GM23248 (cell line): ENCODE measurements around the gene PARP8. TPM values are rescaled to one million over a fixed set of nuclear protein-coding genes. Genes with fewer than 3 reads are reported as not detected.

Experiments
- DNase-seq: peaks from one replicate; pipeline ENCODE4 v3.0.0-alpha.2; 2015
- H2AFZ ChIP-seq: fragments of 200-600 bp; sonication (generic); 2 replicates; pipeline ENCODE4 v1.6.1; 2016; ENCODE audit warnings: antibody characterized with exemption
- H3F3A ChIP-seq: fragments of 200-600 bp; sonication (generic); 2 replicates; pipeline ENCODE4 v1.6.1; 2016; ENCODE audit warnings: mild to moderate bottlenecking, antibody characterized with exemption, mixed run types; ENCODE audit not compliant: insufficient read depth
- H3K27ac ChIP-seq: fragments of 200-600 bp; sonication (generic); 2 replicates; pipeline ENCODE4 v1.5.1; 2016; ENCODE audit warnings: mild to moderate bottlenecking
- H3K27me3 ChIP-seq: fragments of 200-600 bp; sonication (generic); replicated peaks from 2 replicates; pipeline ENCODE4 v1.6.1; 2016; ENCODE audit warnings: mild to moderate bottlenecking; ENCODE audit not compliant: insufficient read depth
- H3K36me3 ChIP-seq: fragments of 200-600 bp; sonication (generic); 2 replicates; pipeline ENCODE4 v1.6.1; 2016; ENCODE audit warnings: low read depth, mild to moderate bottlenecking
- H3K4me1 ChIP-seq: fragments of 200-600 bp; sonication (generic); 2 replicates; pipeline ENCODE4 v1.6.1; 2016; ENCODE audit warnings: mild to moderate bottlenecking; ENCODE audit not compliant: insufficient read depth
- H3K4me2 ChIP-seq: fragments of 200-600 bp; sonication (generic); one replicate; pipeline ENCODE4 v1.6.1; 2016; ENCODE audit warnings: mild to moderate bottlenecking; ENCODE audit not compliant: unreplicated experiment
- H3K4me3 ChIP-seq: fragments of 200-600 bp; sonication (generic); 2 replicates; pipeline ENCODE4 v1.5.1; 2016; ENCODE audit warnings: mild to moderate bottlenecking
- H3K79me2 ChIP-seq: fragments of 200-600 bp; sonication (generic); 2 replicates; pipeline ENCODE4 v1.6.1; 2016; ENCODE audit warnings: mild to moderate bottlenecking; ENCODE audit not compliant: insufficient read depth
- H3K9ac ChIP-seq: fragments of 200-600 bp; sonication (generic); 2 replicates; pipeline ENCODE4 v1.6.1; 2016; ENCODE audit warnings: mild to moderate bottlenecking
- H3K9me2 ChIP-seq: fragments of 200-600 bp; sonication (generic); 2 replicates; pipeline ENCODE4 v1.6.1; 2016; ENCODE audit warnings: mixed run types, mild to moderate bottlenecking, moderate library complexity; ENCODE audit not compliant: insufficient read depth
- H3K9me3 ChIP-seq: fragments of 200-600 bp; sonication (generic); one replicate; pipeline ENCODE4 v1.6.1; 2017; ENCODE audit warnings: low read depth
- H4K20me1 ChIP-seq: fragments of 200-600 bp; sonication (generic); 2 replicates; pipeline ENCODE4 v1.6.0; 2016; ENCODE audit not compliant: insufficient read depth
- EZH2 ChIP-seq: fragments of 200-600 bp; sonication (generic); IDR thresholded peaks from 2 replicates; pipeline ENCODE4 v1.6.1; 2018; ENCODE audit warnings: antibody characterized with exemption, mild to moderate bottlenecking; ENCODE audit not compliant: insufficient read depth, poor library complexity, severe bottlenecking
- EZH2phosphoT487 ChIP-seq: fragments of 200-600 bp; sonication (generic); IDR thresholded peaks from 2 replicates; pipeline ENCODE4 v1.6.1; 2018; ENCODE audit warnings: antibody characterized with exemption, moderate library complexity, mild to moderate bottlenecking, low read depth; ENCODE audit not compliant: insufficient read depth
- WGBS, 2 experiments: methylation state at CpG; one replicate each; pipeline ENCODE4 v1.1.6; 2015 to 2017; ENCODE audit warnings: low lambda C conversion rate in 2 of 2, low coverage in 1 of 2; ENCODE audit errors: missing lambda C conversion rate in 2 of 2; 5-methylcytosine and 5-hydroxymethylcytosine counted together
- in situ Hi-C: fragments of 300-500 bp; cut with MboI; formaldehyde crosslinking; loops from 2 replicates; pipeline ENCODE4 v1.15.0; 2020
- polyA plus RNA-seq: library from polyadenylated mRNA; unstranded; fragments of >200 nt; fragmentation: Nextera tagmentation; extraction: Ambion mirVana; gene quantifications from 2 replicates; pipeline ENCODE4 v1.2.1, GENCODE V29; 2016
- total RNA-seq: library from RNA; depleted of rRNA; stranded (reverse); fragments of >200 nt; shearing (Covaris generic); gene quantifications from 2 replicates; pipeline ENCODE4 v1.2.3, GENCODE V29; 2014

PARP8 gene
- total and polyA plus RNA-seq, 2 experiments from 2014 or later, result 1.1 to 2.5 TPM

DNA sequence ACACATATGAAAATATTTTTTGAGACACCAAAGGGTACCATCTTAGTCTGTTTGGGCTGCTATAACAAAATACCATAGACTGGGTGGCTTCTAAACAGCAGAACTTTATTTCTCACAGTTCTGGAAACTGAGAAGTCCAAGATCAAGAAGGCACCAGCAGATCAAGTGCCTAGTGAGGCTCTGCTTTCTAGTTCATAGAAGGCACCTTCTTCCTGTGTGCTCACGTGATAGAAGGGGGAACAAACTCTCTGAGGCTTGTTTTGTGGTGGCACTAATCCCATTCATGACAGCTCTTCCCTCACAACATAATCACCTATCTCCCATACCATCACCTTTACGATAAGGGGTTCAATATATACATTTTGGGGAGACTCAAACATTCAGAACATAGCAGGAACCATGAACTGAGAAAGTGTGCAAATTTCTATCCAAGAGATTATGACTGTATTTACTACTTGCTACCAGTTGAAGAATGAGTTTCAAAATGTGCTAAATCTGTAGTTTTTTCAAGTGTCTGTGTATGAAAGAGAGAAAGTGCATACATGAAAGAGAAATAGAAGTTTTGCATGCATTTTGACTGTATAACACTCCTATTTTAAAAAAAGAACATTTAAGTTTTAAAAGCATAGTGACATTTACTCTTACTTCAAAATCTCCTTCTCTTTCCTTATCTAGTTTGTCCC is 207.3 kb downstream of the PARP8 start:
- no peak for DNase-seq
- Histone ChIP-seq H4K20me1 (no peaks in the 10 kb centered on the region), H3K79me2 (no peaks in the 10 kb centered on the region), H3K4me2 (no peak overlapping the region), H3K36me3 (no peaks in the 10 kb centered on the region), H3K9me3 (no peaks in the 10 kb centered on the region), H3F3A (no peaks in the 10 kb centered on the region), H3K4me1 (no peaks in the 10 kb centered on the region), H3K27me3 (no peaks in the 10 kb centered on the region), H3K4me3 (no peak overlapping the region), H3K9me2 (no peaks in the 10 kb centered on the region), H2AFZ (no peak overlapping the region), H3K27ac (no peak overlapping the region), H3K9ac (no peak overlapping the region)
- in situ Hi-C loops, result no loop called here
- TF ChIP-seq EZH2phosphoT487, result no peak
- TF ChIP-seq EZH2, result no peak
- 7 to 13% methylated on average over 2 of the region's 2 CpGs for WGBS, 2 experiments

DNA sequence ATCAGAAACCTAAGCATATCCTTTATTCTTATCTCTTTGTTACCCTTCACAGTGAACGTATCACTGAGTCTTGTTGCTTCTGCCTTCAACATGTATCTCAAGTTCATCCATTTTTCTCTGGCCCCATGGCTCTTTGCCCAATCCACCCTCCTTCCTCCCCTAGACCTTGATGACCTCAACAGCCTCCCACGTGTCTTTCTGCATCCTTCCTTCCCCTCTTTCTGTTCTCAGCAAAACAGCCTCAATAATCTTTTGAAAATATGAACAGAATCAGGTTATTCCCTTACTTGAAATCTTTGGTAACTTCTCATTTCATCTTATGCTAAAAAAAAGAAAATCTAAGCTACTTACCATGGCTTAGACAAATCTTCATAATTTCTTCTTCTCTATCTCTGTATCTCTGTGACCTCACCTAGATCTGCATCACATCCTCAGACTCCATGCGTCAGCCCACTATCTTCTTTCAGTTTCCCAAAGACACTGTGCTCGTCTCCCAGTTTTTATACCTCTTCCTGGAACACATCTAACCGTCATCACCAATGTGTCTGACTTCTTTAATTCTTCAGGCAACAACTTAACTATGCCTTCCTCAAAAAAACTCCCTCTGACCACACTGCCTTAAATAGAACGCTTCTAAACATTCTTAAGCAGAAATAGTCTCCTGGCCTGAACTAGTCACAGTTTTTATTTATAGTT is 208.0 kb downstream of the PARP8 start:
- H3K36me3 ChIP-seq, result no peaks in the 10 kb centered on the region
- TF ChIP-seq EZH2 (no peak), EZH2phosphoT487 (no peak)
- H3K9me2 ChIP-seq, result no peaks in the 10 kb centered on the region
- in situ Hi-C loops, result no loop called here
- H3K4me3 ChIP-seq, result no peak overlapping the region
- no peaks in the 10 kb centered on the region for H4K20me1 ChIP-seq
- no peak for DNase-seq
- H3K27ac ChIP-seq, result no peak overlapping the region
- no peaks in the 10 kb centered on the region for H3K27me3 ChIP-seq
- no peak overlapping the region for H3K4me2 ChIP-seq
- 17 to 22% methylated on average over 6 of the region's 6 CpGs for WGBS, 2 experiments
- no peak overlapping the region for H3K9ac ChIP-seq
- H3K4me1 ChIP-seq, result no peaks in the 10 kb centered on the region
- no peak overlapping the region for H2AFZ ChIP-seq
- H3K79me2 ChIP-seq, result no peaks in the 10 kb centered on the region
- no peaks in the 10 kb centered on the region for H3K9me3 ChIP-seq
- no peaks in the 10 kb centered on the region for H3F3A ChIP-seq

DNA sequence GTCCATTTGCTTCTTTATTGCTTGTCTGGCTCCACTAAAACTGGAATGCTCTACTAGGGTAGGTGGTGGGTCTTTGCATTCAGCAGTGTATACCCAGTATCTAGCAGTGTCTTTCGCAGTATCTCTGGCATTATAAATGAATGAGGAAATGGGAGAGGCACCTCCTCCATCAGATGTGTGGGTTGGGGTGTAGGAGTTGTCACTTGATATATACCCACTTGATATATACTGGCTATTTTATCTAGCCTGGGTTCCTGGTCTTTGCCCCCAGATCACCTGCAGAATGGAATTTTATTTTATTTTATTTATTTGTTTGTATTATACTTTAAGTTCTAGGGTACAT is 208.5 kb downstream of the PARP8 start:
- Histone ChIP-seq H3K4me1 (no peaks in the 10 kb centered on the region), H2AFZ (no peak overlapping the region), H3K79me2 (no peaks in the 10 kb centered on the region), H3K9ac (no peak overlapping the region), H3K27ac (no peak overlapping the region), H3F3A (no peaks in the 10 kb centered on the region), H3K36me3 (no peaks in the 10 kb centered on the region), H3K9me2 (no peaks in the 10 kb centered on the region), H3K4me3 (no peak overlapping the region), H4K20me1 (no peaks in the 10 kb centered on the region), H3K4me2 (no peak overlapping the region), H3K27me3 (no peaks in the 10 kb centered on the region), H3K9me3 (no peaks in the 10 kb centered on the region)
- TF ChIP-seq EZH2, result no peak
- no peak for TF ChIP-seq EZH2phosphoT487
- in situ Hi-C loops, result no loop called here
- DNase-seq, result no peak
- WGBS, 2 experiments, result 20 to 35% methylated on average over 1 of the region's 1 CpG

DNA sequence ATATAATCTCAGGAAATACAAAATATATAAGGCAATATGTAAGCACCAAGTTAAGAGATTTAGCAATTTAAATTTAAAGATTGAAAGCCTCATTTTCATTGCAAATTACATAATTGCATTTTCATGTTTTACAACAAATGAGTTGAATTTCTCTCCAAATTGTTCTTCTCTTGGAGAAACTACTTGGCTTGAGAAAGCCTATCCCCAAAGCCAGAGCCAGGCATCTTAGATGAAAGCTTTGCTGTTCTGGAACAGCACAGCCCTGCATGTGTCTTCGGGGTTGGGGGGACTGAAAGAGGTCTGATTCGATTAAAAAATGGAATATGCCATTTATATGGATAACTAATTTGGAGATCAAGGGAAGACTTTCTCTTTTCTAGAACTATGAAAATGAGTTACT is 212.0 kb downstream of the PARP8 start:
- Histone ChIP-seq H3K27me3 (no peaks in the 10 kb centered on the region), H3K79me2 (no peaks in the 10 kb centered on the region), H3K9me2 (no peaks in the 10 kb centered on the region), H3K9me3 (no peaks in the 10 kb centered on the region), H3K9ac (no peak overlapping the region), H3F3A (no peaks in the 10 kb centered on the region), H3K4me3 (no peak overlapping the region), H3K4me1 (no peaks in the 10 kb centered on the region), H3K4me2 (no peak overlapping the region), H4K20me1 (no peaks in the 10 kb centered on the region), H3K36me3 (no peaks in the 10 kb centered on the region), H3K27ac (no peak overlapping the region), H2AFZ (no peak overlapping the region)
- TF ChIP-seq EZH2phosphoT487 (no peak), EZH2 (no peak)
- DNase-seq, result no peak
- WGBS, 2 experiments, result 3 to 4% methylated on average over 2 of the region's 2 CpGs
- in situ Hi-C loops, result no loop called here
